ENCODE data around the gene DNAJB13.

DNA sequence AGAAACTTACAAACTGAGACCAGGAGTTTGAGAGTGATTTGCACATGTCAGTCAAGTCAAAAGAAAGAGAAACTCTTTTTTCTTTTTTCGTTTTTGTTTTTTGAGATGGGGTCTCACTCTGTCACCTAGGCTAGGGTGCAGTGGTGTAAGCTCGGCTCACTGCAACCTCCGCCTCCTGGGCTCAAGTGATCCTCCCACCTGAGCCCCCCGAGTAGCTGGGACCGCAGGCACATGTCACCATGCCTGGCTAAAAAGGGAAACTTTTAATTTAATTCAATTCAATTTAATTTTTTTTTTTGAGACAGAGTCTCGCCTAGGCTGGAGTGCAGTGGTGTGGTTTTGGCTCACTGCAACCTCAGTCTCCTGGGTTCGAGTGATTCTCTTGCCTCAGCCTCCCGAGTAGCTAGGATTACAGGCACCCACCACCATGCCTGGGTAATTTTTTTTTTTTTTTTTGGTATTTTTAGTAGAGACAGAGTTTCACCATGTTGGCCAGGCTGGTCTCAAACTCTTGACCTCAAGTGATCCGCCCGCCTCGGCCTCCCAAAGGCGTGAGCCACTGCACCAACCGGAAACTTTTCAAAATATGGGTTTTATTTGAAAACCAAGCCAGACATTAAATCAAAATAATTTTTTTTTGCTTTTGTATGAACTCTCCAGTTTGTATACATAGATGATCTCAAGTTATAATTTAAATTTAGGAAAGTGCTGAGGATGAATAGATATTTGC lies 48.2 kb downstream of the DNAJB13 start:
- TF ChIP-seq, protein P1, sequence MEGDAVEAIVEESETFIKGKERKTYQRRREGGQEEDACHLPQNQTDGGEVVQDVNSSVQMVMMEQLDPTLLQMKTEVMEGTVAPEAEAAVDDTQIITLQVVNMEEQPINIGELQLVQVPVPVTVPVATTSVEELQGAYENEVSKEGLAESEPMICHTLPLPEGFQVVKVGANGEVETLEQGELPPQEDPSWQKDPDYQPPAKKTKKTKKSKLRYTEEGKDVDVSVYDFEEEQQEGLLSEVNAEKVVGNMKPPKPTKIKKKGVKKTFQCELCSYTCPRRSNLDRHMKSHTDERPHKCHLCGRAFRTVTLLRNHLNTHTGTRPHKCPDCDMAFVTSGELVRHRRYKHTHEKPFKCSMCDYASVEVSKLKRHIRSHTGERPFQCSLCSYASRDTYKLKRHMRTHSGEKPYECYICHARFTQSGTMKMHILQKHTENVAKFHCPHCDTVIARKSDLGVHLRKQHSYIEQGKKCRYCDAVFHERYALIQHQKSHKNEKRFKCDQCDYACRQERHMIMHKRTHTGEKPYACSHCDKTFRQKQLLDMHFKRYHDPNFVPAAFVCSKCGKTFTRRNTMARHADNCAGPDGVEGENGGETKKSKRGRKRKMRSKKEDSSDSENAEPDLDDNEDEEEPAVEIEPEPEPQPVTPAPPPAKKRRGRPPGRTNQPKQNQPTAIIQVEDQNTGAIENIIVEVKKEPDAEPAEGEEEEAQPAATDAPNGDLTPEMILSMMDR (IDR thresholded peaks at IDR 0.05): no peak
- TF ChIP-seq JUN (CRISPR knock-in tag; IDR thresholded peaks at IDR 0.05): no peak
- no peak for TF ChIP-seq ZBTB21 (CRISPR knock-in tag; IDR thresholded peaks at IDR 0.05; ENCODE audit: borderline replicate concordance)
- TF ChIP-seq TEAD4 (CRISPR knock-in tag; IDR thresholded peaks at IDR 0.05): no peak
- TF ChIP-seq, protein P2, sequence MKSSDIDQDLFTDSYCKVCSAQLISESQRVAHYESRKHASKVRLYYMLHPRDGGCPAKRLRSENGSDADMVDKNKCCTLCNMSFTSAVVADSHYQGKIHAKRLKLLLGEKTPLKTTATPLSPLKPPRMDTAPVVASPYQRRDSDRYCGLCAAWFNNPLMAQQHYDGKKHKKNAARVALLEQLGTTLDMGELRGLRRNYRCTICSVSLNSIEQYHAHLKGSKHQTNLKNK (CRISPR knock-in tag; IDR thresholded peaks at IDR 0.05): no peak

All from WTC11 (cell line).